NCI-H146 (cell line): ENCODE measurements around the gene METTL25.

Source experiments
- DNase-seq: peaks from one replicate; lab custom pipeline; 2025; lab: John Stamatoyannopoulos, UW

Gene METTL25

DNA sequence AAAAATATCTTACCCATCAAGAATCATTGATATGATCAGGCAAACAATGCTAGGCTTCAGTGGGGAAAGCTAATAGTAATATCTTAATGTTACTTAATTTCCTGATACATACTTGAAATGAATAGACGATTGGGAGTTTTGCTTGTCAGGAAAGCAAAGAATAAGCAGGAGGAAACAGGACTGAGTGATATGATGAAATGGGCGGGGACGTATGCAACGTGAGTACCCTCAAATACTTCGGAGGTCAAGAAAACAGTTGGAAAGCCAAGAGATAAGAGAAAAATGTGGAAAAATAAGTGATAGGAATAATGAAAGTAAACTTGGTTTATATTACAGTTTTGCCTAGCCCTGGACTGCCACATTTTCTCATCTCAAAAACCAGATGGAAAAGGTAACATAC lies 49.2 kb downstream of the METTL25 start:
- no peak for DNase-seq

DNA sequence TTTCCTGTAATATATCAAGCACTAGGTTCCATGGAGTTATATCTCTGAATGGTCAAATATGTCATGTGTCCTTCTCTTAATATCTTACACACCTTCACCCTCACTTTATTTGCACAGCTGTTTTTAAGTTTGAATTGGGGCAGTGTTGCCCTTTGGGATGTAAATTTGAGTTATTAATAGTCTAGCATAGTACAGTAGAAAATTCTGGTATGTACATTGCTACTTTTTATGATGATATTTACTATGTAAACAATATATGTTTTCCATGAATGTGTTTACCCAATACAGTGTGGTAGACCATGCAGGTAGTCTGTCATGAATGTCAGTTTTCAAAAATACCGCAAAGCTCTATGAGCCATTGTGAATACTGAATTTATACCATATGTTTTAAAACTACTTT lies 50.5 kb downstream of the METTL25 start:
- no peak for DNase-seq

DNA sequence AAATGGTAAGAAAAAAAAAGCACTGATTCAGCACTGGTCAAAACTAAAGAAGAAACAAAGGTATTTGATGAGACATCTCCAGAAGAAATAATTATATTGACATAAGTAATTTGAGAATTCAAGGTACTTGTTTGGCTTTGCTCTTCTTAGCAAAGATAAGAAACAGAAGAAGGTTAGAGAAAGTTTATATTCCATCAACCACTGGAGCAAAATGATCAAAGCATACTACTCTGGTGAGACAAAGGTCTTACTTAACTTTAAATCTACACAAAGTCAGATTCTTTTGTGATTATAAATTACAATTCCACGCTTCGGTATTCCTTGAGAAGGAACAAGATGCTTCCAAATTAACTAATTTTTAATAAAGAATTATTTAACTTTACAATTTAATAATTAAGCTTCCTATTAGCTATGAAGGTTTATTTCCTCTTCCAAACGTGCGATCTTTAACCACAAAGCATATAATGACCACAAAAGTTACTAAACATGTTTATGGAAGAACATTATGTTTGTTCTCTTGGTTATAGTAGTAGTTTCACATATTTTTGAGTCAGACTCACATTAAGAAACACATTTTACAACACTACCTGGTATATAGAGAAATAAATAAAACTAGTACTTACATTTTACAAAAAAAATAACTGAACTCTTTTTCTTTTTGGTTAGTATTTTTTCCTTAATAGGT lies 53.4 kb downstream of the METTL25 start:
- no peak for DNase-seq

DNA sequence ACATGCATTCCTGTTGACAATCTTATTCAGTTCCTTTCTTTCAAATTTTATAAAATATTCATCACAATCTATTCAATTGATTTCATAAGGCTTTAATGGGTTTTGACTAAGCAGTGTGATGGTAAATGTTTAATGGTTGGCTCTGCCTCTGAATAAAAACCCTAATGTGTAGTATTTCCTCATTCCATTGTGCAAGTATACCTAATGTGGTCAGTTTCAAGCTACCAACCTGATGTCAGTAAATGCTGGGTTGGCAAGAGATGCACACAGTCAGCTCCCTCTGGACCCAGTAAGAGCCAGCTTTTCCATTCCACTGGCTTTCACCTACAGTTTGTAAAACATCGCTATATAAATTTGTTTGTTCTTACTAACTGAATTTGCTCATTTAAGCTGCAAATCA lies 53.9 kb downstream of the METTL25 start:
- DNase-seq = no peak

DNA sequence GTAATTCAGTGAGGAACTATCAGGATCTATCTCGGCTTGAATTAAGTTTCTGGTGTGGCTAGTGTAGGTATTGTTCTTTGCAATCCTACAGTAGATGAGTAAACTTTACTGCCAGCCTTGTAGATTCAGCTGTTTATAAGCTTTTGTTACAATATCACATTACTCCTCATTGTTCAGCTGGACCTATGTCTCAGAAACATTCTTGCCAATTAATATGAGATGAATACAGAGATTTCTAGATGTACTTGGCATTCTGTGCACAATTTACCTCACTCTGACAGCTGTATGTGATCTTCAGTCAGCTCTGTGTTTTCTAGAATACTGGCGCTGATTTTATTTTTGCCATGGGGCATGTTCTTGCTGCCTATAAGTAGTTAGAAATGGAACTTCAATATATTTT lies 55.7 kb downstream of the METTL25 start:
- DNase-seq = no peak

DNA sequence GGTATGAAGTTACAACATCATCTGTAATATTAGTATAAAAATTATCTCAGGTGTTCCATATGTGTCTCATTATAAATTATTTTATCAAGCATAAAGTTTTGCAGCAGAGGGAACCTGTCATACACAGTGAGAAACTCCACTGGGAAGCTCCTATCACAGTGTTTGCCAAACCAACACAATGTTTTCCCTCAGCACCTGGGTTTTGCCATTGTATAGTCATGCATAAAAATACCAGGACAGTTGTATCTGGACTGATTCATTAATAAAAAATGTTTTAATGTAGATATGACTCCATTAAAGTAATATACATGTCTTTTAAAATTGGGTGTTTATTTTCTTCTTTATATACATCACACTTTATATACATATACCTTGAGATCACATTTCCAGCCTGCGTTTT lies 56.6 kb downstream of the METTL25 start:
- DNase-seq = no peak

DNA sequence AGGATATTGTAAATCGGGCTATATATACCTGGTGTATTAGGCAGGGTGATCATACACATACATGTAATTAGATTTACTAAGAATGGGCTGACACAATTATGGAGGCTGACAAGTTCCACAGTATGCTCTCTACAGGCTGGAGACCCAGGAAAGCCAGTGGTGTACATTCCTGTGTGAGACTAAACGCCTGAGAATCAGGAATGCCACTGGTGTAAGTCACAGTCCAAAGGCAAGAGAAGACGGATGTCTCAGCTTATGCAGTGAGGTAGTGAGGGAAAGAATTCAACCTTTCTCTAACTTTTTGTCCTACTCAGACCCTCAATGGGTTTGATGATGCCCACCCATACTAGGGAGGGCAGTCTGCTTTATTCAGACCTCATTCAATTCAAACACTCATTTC lies 57.1 kb downstream of the METTL25 start:
- no peak for DNase-seq

DNA sequence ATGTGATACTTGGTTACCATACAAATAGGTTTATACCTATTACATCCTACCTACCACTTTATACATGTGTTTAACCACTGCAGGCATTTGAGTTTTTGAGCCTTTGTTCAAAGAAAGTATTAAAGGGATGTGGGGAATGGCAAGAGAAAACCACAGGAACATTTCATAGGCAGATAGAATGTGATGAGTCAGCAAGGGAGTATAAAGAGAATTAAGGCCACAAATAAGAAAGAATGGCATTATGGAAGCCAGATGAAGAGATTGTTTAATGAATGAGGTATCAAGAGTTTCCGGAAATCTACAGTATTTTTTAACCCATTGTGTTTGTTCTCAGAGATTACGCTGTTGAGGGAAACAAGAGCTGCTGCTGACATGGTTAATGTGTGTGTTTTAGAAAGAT lies 66.9 kb downstream of the METTL25 start:
- DNase-seq = peak; percentile 14

DNA sequence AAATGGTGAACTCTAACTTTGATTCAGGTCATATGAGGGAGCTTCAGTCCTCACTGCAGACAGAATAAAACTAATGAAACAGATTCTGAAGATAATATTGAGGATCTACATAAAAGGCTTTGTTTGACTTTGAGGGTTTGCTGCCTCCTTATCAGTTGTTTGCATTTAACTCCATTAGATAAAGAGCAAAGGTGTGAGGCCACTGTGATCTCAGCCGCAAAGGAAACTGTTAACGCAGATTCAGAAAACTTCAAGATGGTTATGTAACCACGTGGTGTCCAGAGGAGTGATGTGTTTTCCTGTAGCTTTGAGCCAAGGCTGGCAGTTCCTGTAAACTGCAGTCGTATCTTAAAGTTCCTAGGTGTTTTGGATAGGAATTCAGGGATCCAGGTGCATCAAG lies 67.8 kb downstream of the METTL25 start:
- peak; percentile 21 for DNase-seq

DNA sequence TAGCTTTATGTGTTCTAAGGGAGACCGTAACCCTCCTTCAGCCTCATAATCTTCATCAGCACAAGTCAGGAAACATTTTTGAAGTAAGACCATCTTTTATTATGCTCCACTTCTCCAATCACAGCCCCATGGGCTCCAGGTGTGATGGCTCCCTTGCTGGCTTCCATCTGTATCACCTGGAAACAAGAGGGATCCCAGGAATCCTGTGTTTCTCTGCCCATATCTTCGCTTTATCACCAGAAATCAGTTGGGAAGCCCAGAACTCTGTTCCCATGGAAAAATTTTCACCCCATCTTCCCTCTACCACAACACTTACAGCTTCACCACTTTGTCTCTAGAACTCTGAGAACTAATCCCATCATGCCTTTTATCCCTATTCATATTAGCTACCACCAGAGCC lies 68.3 kb downstream of the METTL25 start:
- DNase-seq = no peak

DNA sequence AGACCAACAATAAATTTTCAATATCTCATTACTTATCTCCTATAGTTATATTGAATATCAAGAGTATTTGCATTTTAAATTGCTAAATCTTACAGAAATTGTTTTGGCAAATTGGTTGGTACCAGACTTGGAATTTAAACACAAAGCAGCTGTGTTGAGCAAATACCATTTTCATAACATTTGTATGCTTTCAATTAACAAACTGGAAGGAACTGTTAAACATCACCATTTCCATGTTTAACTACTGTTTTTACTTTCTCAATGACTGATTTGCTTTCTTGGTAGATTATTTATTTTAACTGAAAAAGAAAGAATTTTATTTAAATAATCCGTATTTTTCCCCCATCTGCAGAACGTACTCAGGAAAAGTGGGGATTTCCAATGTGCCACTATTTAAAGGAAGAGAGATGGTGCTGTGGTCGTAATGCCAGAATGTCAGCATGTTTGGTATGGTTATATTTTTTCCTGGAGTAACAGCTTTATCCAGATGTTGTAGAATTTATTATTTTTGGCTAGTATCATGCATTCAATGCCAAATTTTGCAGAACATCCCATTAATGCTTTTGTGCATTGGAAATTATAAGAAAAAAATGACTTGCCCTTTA lies 72.3 kb downstream of the METTL25 start:
- no peak for DNase-seq

DNA sequence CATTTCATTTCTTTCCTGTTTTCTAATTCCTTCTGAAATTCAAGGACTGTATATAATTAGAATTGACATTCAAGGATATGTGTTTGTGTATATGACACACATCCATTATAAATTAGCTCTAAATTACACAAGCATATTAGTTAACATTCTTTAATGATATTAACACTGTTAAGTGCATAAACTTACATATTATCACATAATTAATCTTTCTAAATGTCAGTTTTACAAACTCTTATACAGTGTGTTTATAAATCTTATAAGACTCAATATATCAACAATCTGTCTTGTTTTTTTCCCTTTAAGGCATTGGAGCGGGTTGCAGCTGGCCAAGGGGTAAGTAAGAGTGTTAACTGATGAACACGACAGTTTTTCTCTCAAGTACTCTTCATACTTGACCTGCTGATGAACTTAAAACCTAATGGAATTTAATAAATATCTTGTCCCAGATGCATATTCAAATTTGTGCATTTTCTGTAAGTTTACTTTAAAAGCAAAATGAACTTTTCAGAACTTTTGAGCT lies 76.1 kb downstream of the METTL25 start:
- DNase-seq = no peak

DNA sequence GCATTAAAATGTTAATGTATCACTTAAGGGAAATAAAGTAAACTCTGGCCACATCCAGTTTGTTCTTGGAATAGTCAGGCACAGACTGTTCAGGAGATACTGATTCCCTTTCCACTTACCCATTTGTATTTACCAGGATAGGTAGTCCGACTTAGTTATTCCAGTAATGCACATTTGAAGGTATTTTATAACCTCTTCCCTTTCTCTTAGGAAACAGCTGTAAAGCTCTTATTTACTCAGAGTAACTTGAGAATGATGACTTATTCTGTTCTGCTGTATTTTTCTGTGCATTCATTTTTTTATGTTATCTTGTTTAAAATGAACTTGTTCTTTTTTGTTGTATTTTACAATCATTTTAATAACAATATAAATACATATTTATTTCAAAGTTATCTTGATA lies 78.0 kb downstream of the METTL25 start:
- DNase-seq = no peak

DNA sequence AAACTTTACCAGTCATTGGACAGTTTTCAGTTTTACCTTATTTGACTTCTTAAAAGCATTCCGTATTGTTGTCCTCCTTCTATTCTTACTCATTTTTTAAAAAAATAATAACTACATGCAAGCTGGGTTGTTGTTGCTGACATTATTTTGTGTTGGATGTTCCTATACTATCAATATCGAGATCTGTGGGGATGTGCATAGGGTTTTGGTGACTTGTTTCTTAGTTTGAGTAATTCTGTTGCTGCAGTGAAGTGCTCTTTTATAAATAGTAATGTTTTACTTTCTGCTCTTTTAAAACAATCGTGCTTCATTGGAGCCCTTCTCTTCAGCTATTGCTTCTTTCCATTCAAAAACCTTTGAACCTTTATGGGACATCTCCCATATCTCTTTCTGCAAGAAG lies 79.4 kb downstream of the METTL25 start:
- no peak for DNase-seq

DNA sequence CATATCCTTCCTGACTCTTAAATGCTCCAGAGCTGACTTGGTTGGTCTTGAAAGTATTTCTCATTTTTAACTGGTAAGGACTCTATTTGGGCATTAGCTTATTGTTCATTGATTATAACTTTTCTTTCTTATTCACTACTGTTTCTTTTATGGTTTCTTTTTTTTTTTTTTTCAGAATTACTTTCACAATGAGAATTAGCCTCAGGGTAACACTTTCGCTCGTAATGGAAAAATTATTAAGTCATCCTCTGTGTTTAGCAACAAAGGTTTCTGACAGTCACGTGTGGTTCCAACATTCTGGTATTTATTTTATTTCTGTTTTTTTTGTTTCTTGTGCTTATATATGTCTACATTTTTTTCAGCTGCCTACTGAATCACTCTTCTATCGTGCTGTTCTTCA lies 80.0 kb downstream of the METTL25 start:
- no peak for DNase-seq

DNA sequence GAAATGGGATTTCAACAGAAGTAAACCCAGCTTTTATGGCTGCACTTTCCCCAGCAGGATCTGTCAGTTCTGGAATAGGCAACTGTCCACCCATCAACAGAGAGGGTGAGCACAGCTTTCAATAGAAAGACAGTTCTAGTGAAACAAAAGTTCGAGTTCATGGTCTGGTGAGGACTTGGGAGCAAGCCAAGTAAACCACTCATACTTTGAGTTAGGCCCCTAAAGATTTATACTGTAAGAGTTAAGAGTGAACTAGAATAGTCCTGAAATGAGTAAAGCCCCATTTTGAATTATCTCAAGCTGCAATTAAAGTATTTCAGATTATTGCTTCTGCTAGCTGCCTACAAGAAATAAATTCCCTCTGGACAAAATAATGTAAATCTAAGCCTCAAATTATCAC lies 82.6 kb downstream of the METTL25 start:
- no peak for DNase-seq

DNA sequence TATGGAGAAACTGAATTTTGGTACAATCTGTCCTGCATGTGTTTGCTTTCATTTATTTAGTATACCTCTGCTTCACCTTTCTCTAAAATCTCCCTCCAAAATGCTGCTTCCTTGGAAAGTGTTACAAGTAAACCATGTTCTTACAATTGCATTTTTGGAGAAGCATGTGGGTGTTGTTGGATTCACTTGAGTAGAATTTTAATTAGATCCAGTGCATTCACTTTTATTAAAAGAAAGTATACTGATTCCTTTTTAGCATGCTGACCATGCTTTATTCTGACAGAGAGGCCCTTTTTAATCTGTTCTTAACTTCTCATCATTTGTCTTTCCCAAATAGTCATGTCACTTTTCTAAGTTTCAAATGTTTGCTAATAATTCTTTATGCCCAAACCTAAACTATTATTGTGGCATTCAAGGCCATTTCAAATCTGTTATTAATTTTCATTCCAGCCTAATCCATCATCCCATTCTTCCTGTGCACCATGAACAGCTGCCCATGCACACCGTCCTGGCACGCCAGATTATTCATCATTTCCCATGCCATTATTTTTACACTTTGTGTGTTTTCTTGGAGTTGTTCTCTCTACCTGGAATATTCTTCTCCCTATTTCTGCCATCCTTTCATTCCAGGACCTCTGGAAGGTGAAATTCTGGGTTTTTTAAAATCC lies 90.7 kb downstream of the METTL25 start:
- no peak for DNase-seq

DNA sequence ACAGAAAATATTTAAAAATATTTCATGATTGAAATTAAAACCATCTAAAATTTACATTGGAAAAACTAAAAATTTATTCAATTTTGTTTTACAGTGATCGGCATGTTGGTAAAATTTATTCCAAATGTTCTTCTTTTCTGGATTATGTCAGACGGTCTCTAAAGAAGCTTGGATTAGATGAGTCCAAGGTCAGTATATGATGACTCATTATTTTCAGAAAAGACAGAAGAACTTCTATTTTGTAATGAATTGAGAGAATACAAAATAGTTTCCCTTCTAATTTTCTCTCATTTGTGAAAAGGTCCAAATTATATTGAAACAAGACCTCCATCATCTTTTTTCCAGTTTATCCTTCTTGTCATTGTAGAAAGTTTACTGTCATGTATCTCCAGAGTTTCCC lies 98.3 kb downstream of the METTL25 start:
- no peak for DNase-seq

DNA sequence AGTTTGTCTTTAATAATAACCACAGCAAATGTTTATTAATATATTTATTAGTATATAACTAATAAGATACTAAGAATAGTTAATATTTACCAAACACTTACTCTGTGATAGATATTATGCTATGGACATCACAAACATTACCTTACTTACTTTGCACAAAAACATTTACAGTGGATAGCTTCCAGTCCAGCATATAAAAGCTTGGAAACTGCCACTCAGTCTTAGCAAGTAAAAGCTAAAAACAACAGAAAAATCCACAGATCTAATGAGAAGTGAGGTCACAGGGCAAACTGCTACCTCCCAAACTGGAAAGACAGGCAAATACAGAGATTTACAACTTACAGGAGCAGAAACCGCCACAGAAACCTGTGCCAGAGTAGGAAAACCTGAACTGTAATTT lies 99.8 kb downstream of the METTL25 start:
- no peak for DNase-seq

DNA sequence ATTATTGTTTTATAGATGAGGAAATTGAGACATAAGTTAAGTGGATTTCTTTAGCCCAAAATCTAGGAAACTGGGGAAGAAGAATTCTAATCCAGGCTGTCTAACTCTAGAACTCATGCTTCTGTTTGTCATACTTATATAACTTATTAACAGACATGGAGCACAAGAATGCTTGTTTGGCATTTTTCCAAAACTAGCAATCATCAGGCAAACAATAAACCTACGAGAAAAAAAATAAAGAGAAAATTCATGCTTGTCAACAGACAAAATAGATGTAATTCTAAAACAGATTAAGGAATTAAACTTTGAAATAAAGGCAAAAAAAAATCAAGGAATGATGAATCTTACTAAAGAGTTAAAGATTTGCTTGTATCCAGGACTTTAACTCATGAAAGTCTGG lies 103.1 kb downstream of the METTL25 start:
- DNase-seq = no peak

DNA sequence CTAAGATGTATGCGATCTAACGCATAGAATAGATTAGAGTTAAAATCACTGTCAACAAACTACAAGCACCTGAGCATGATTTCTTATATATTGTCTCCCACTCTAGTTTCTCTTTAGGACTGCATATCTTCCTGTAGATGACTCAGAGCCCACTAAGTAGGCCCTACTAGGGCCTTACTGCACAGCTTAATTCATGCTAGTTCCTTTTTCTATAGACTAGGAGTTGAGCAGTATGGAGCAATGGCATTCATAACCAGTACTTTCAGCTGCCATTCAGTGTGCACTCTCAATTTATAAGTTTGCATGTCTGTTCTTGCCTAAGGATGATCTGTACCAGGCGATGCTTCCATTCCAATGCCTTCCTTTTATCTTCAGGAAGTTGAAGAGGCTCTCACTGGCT lies 103.5 kb downstream of the METTL25 start:
- no peak for DNase-seq

DNA sequence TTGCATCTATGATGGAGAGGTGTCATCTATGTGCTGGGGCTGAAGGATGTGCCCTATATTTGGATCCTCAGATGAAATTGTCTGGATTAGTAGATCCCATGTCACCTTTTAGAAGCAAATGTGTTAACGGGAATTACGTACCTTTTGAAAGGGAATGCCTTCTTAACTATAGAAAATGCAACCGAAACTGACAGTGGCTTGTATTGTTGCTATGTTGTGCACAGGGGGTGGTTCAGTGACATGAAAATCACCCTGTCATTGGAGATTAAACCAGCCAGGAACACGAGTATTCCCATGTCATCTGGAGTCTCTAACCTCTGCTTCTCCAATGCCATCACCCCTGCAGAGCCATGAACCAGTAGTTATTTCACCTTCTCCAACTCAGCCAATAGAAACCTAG lies 110.2 kb downstream of the METTL25 start:
- DNase-seq = no peak

DNA sequence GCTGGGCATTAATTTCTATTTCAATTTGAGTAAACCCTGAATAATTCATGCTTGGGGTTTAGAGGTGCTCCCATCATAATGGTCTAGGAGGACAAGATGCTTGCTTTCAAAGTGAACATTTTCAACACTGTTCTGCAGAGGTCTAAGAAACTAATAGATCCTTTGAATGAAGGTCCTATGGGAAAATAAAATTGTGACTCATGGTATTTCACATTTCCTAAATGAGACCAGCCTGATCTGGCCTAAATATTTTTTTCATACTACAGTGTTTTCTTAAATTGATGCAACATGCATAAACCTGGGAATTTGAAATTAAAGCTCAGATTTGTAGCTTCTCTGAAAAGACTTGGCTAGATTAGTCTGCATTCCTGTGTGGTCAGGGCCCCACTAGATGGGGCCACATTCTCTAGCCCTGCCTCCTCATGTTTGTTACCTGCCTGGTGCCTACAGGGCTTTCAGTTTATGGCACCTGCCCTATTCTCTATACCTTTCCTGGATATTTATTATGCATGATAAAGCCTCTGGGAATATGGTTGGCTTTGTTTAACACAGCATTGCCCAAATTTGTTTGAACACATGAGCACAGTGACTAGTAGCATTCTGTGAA lies 112.7 kb downstream of the METTL25 start:
- DNase-seq = no peak
